Tibial nerve (tissue), 4 donors: ENCODE data around the gene HRH2. TPM values are rescaled to one million over a fixed set of nuclear protein-coding genes. Genes with fewer than 3 reads are reported as not detected.

Experiments
- DNase-seq, 2 donors: peaks; one replicate each; pipeline ENCODE4 v3.0.0-alpha.2; 2019; ENCODE audit warnings: low spot score in 2 of 2
- H3K27ac ChIP-seq, 4 donors: fragments of 200-600 bp; sonication (generic) in 3 of 4; one replicate each; pipeline ENCODE4 v1.5.1; 2017 to 2019; ENCODE audit warnings: mild to moderate bottlenecking in 1 of 4
- H3K27me3 ChIP-seq, 2 donors: fragments of 200-600 bp; sonication (generic) in 1 of 2; one replicate each; pipeline versions ENCODE4 v1.5.1 to v1.6.0; 2017 to 2019
- H3K36me3 ChIP-seq, 3 donors: fragments of 200-600 bp; sonication (generic); one replicate each; pipeline ENCODE4 v1.5.1; 2018 to 2019
- H3K4me1 ChIP-seq, 4 donors: fragments of 200-600 bp; sonication (generic) in 3 of 4; one replicate each; pipeline ENCODE4 v1.5.1; 2017 to 2019
- H3K4me3 ChIP-seq, 4 donors: fragments of 200-600 bp; sonication (generic) in 3 of 4; one replicate each; pipeline ENCODE4 v1.5.1; 2017 to 2019; ENCODE audit warnings: mild to moderate bottlenecking in 1 of 4, moderate library complexity in 1 of 4
- H3K9me3 ChIP-seq, 4 donors: fragments of 200-600 bp; sonication (generic) in 3 of 4; one replicate each; pipeline ENCODE4 v1.5.1; 2017 to 2019
- EP300 ChIP-seq, 2 donors: sonication (generic); formaldehyde crosslinking; IDR thresholded peaks; one replicate each; pipeline ENCODE4 v1.6.1; 2017; ENCODE audit warnings: antibody characterized with exemption in 2 of 2, mild to moderate bottlenecking in 1 of 2
- POLR2A ChIP-seq, 2 donors: fragments of 450-650 bp; IDR thresholded peaks; one replicate each; pipeline ENCODE4 v1.6.1; 2017; ENCODE audit warnings: antibody characterized with exemption in 2 of 2, mild to moderate bottlenecking in 2 of 2, moderate library complexity in 2 of 2
- WGBS, 2 donors: methylation state at CpG; one replicate each; pipeline ENCODE4 v1.1.5; 2018; 5-methylcytosine and 5-hydroxymethylcytosine counted together
- total RNA-seq, 4 donors: library from RNA; depleted of rRNA; stranded (reverse); fragments of >200 nt; gene quantifications; one replicate each; pipeline ENCODE4 v1.1.0, GENCODE V29; 2016
- TF ChIP-seq, protein P1 (sequence below), 5 experiments: fragments of 200-600 bp in 3 of 5; fragments of 450-650 bp in 2 of 5; sonication (generic) in 3 of 5; IDR thresholded peaks; one replicate each; pipeline ENCODE4 v1.5.1; 2016 to 2019; ENCODE audit warnings: antibody characterized with exemption in 5 of 5, mild to moderate bottlenecking in 3 of 5, moderate library complexity in 2 of 5

HRH2 gene
- total RNA-seq, 4 donors from 2014 or later, result 0.84 to 9.3 (median 3.4) TPM

DNA sequence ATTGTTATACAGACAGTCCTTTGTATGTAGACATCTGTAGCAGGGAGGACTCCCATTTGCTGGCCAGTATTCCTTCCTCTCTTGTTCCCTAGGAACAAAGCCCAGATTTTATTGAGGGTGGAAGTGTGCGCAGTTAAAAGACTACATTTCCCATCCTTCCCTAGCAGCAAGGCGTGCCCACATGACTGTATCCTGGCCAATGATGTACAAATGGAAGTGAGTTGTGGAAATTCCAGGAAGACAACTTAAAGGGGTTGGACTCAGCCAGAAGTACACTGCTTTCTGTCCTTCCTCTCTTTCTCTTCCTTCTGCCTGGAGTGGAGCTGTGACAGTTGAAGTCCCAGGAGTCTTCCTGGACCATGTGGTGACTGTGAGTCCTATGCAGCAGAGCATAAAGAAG lies 89.0 kb downstream of the HRH2 start:
- DNase-seq, result no peak
- Histone ChIP-seq H3K4me1 (no peaks in the 10 kb centered on the region), H3K27me3 (no peaks in the 10 kb centered on the region), H3K4me3 (no peak overlapping the region), H3K27ac (no peak overlapping the region), H3K9me3 (no peaks in the 10 kb centered on the region), H3K36me3 (no peaks in the 10 kb centered on the region)
- TF ChIP-seq, protein P1, sequence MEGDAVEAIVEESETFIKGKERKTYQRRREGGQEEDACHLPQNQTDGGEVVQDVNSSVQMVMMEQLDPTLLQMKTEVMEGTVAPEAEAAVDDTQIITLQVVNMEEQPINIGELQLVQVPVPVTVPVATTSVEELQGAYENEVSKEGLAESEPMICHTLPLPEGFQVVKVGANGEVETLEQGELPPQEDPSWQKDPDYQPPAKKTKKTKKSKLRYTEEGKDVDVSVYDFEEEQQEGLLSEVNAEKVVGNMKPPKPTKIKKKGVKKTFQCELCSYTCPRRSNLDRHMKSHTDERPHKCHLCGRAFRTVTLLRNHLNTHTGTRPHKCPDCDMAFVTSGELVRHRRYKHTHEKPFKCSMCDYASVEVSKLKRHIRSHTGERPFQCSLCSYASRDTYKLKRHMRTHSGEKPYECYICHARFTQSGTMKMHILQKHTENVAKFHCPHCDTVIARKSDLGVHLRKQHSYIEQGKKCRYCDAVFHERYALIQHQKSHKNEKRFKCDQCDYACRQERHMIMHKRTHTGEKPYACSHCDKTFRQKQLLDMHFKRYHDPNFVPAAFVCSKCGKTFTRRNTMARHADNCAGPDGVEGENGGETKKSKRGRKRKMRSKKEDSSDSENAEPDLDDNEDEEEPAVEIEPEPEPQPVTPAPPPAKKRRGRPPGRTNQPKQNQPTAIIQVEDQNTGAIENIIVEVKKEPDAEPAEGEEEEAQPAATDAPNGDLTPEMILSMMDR (IDR thresholded peaks at IDR 0.05), result no peak
- no peak for TF ChIP-seq POLR2A (IDR thresholded peaks at IDR 0.05)
- TF ChIP-seq EP300 (IDR thresholded peaks at IDR 0.05), result no peak
- WGBS, 2 donors, result 22 to 25% methylated on average over 2 of the region's 2 CpGs

DNA sequence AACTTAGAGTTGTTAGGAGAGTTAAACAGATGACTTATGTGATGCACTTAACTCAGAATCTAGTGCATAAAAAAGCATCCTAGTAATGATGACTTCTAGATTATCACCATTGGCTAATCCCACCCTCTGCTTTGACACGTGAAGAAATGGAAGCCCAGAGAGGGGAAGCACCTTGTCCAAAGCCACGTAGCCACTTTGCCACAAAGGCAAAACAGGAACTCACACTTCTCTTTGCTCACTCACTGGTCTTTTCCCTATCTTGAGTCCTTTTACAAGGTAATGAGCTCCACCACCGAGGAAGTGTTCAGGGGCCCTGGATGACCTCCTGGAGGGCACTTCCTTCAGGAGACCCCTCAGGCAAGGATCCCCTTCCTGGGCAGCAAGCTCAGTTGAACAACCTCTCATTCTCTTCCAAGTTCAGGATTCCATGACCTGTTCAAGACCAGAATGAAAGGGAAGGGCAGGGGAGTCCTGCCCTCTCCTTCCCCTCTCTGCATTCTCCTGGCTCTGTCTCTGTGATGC lies 89.7 kb downstream of the HRH2 start:
- no peak overlapping the region for H3K4me3 ChIP-seq
- DNase-seq, result no peak
- no peaks in the 10 kb centered on the region for H3K4me1 ChIP-seq
- H3K36me3 ChIP-seq, result no peaks in the 10 kb centered on the region
- no peaks in the 10 kb centered on the region for H3K9me3 ChIP-seq
- no peak overlapping the region for H3K27ac ChIP-seq
- no peak for TF ChIP-seq POLR2A (IDR thresholded peaks at IDR 0.05)
- TF ChIP-seq EP300 (IDR thresholded peaks at IDR 0.05), result no peak
- TF ChIP-seq, protein P1 (IDR thresholded peaks at IDR 0.05), result no peak
- no peaks in the 10 kb centered on the region for H3K27me3 ChIP-seq
- WGBS, 2 donors, result 57 to 59% methylated on average over 3 of the region's 3 CpGs

DNA sequence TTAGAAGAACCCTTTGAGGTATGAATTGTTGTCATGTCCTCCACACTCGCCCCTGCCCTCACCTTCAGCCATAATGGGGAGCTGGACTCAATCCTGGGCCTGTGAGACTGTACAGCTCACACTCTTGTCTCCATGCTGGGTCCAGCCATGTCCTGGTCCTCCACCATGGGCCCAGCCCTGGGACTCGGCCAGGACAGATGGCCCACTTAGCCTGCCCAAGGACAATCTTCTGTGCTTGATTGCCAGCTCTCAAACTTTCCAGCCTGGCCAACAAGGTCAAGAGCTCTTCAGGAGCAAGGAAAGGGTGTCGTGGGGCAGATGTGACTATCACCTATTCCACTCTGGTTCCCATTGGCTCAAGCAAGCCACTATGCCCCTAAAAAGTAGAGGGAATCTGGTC lies 90.8 kb downstream of the HRH2 start:
- Histone ChIP-seq H3K36me3 (no peaks in the 10 kb centered on the region), H3K27ac (no peak overlapping the region), H3K4me1 (no peaks in the 10 kb centered on the region), H3K9me3 (no peaks in the 10 kb centered on the region), H3K4me3 (no peak overlapping the region), H3K27me3 (no peaks in the 10 kb centered on the region)
- WGBS, 2 donors, result 67 to 73% methylated on average over 3 of the region's 3 CpGs
- DNase-seq, result no peak
- TF ChIP-seq, protein P1 (IDR thresholded peaks at IDR 0.05), result no peak
- no peak for TF ChIP-seq POLR2A (IDR thresholded peaks at IDR 0.05)
- TF ChIP-seq EP300 (IDR thresholded peaks at IDR 0.05), result no peak

DNA sequence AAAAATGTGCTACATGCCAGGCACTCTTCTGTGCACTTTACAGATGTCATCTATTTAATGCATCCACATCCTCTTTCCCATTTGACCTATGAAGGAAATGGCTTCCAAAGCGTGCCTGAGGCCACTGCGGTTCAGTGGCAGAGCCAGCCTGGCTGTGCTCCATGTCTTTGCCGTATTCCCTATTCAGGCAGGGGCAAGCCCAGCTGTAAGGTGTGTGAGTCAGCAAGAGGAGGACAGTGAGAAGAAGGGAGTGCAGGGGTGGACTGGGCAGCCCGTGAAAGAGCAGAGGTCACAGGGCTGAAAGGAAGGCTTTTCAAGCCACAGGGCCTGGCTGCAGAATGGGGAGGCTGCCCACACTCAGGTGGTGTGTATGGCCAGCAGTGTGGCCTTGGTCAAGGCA lies 91.7 kb downstream of the HRH2 start:
- no peaks in the 10 kb centered on the region for H3K9me3 ChIP-seq
- H3K27ac ChIP-seq, result no peak overlapping the region
- no peak overlapping the region for H3K4me3 ChIP-seq
- no peaks in the 10 kb centered on the region for H3K27me3 ChIP-seq
- no peaks in the 10 kb centered on the region for H3K4me1 ChIP-seq
- TF ChIP-seq EP300 (IDR thresholded peaks at IDR 0.05), result no peak
- TF ChIP-seq POLR2A (IDR thresholded peaks at IDR 0.05), result no peak
- TF ChIP-seq, protein P1 (IDR thresholded peaks at IDR 0.05), result no peak
- 63 to 69% methylated on average over 4 of the region's 4 CpGs for WGBS, 2 donors
- no peaks in the 10 kb centered on the region for H3K36me3 ChIP-seq
- DNase-seq, result no peak

DNA sequence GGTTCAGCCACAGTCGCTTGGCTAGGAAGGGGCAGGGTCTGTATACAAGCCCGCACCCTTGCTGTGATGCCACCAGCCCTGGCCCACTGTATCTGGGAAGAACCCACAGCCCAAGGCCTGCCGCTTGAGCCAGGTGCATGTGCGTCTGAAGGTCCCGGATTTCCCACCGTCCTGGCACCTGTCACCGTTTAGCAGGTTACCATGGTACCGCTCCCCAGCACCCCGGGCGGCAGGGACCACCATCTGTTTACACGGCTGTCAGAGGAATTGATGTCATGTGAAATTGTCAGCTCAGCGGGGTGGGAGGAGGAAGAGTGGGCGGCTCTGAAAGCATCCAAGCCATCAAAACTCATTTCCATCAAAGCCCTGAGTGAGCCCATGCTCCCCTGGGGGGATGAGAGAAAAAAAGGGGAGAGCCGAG lies 92.7 kb downstream of the HRH2 start:
- Histone ChIP-seq H3K4me3 (no peak overlapping the region), H3K27ac (no peak overlapping the region), H3K27me3 (no peaks in the 10 kb centered on the region), H3K9me3 (no peaks in the 10 kb centered on the region), H3K36me3 (no peaks in the 10 kb centered on the region), H3K4me1 (no peaks in the 10 kb centered on the region)
- WGBS, 2 donors, result 37 to 38% methylated on average over 14 of the region's 14 CpGs
- TF ChIP-seq POLR2A (IDR thresholded peaks at IDR 0.05) (no peak), EP300 (IDR thresholded peaks at IDR 0.05) (no peak)
- TF ChIP-seq, protein P1 (IDR thresholded peaks at IDR 0.05), result no peak
- DNase-seq, result no peak
